Activated CD8-positive, alpha-beta memory T cell treated with anti-CD3 and anti-CD28 coated beads, Interleukin-2, amount 50 U/mL, for 48 hours (primary cell): Measurements from ENCODE around the gene KRT5.
"Not testable (repeated sequence)": the region's sequence is repeated elsewhere in the genome, so short reads cannot be mapped to it uniquely, and the experiment has no call there.

Experiments
- DNase-seq: peaks from one replicate; pipeline ENCODE4 v3.0.0-alpha.2; 2020

The KRT5 gene

GRCh38 chr12:52492405-52492804 lies 27.8 kb downstream of the KRT5 start:
- DNase-seq, result not testable (repeated sequence)

- DNase-seq, result not testable (repeated sequence)
Measured at GRCh38 chr12:52491495-52491894, 28.7 kb downstream of the KRT5 start.

DNA sequence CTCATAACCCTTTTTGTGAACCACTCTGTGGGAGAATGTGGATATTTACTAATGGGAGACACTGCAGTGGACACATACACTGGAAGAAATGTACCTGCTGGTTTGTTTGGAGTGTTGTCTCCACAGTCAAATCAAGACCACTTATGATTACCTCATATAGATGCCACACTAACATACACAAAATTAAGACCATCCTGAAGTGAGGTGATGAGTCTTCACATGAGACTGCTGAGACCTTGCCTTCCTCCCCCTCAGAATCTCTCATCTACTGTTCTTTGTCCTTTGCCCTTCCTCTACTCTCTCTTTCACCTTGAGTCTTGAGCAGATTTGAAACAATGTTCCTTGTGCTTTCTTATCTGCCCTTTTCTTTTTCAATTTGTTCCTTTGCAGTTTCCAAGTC lies 31.5 kb downstream of the KRT5 start:
- DNase-seq, result no peak

GRCh38 chr12:52487744-52488443 lies 32.3 kb downstream of the KRT5 start:
- DNase-seq, result not testable (repeated sequence)

- DNase-seq, result no peak
Measured at GRCh38 chr12:52487211-52487610, 33.0 kb downstream of the KRT5 start.

DNA sequence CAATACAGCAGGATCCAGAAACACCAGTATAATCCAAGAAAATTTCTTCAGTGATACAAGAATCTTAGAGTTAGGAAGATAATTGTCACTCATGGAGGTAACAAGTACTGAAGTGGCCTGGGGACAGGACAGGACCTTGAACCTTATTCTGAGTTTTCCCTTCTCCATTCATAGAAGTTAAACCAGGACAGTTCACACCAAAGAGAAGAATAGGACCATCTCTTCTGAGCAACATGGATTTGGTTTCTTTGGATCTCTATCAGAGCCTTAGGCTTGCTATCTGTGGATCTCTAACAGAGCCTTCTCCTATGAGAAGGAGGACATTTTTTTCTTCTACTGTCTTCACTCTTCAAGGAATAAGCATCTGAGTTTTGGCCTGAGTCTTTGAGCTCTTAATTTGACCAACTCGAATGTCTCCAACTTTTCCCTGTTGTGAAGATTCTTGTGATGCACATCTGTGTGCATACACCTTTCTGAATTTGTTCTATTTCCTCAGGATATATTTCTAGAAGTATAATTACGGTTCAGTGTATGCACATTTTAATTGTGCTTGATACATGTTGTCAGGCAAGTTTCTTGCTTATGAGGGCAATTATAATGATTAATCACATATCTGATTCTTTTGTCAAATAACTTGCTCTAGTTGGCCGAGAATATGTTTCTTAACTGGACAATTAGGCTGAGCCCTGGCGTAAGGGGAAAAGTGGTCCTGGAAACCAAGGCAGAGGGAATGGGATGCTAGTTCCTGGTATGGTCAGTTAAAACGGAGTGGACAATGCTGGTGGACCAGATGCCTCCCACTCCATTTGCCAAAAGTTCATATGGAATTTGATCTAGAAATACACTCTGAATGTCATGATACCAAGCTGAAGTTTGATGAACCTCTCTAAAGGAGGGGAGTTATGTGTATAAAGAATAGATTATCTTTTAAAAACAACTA lies 33.8 kb downstream of the KRT5 start:
- no peak for DNase-seq

- DNase-seq, result no peak
Measured at GRCh38 chr12:52480073-52480472, 40.1 kb downstream of the KRT5 start.

DNA sequence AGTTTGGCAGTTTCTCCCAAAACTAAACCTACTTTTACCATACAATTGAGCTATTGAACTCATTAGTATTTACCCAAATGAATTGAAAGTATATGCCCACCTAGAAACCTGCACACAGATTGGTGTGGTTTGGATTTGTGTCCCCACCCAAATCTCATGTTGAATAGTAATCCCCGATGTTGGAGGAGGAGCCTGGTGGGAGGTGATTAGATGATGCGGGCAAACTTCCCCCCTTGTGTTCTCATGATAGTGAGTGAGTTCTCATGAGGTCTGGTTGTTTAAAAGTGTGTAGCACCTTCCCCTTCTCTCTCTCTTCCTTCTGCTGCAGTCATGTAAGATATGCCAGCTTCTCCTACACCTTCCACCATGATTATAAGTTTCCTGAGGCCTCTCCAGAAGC lies 42.5 kb downstream of the KRT5 start:
- DNase-seq, result no peak

GRCh38 chr12:52474212-52474611 lies 46.0 kb downstream of the KRT5 start:
- DNase-seq, result no peak

DNA sequence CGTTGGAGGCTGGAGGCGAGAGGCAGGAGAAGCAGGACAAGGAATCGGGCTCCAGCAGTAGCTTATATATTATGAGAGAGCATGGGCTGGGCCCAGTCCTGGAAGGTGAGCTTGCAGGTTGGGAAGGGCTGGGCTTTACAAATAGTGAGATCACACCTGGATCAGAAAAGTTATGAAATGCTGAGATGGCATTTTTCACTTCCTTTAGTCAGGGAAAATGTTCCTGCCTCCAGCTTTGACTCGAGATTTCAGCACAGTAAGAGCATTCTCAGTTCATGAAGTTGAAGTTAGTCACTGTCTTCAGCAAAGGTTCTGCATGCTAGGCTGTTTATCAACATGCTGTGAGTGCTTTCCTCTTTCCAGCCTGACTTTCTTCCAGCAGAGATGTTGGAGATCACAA lies 46.4 kb downstream of the KRT5 start, which contains the start of gene KRT6C:
Gene KRT6C (minus strand): TSS at position 38 of the 400 bp plus-strand sequence. CDS start 68 bp downstream, outside the sequence.
- no peak for DNase-seq

DNA sequence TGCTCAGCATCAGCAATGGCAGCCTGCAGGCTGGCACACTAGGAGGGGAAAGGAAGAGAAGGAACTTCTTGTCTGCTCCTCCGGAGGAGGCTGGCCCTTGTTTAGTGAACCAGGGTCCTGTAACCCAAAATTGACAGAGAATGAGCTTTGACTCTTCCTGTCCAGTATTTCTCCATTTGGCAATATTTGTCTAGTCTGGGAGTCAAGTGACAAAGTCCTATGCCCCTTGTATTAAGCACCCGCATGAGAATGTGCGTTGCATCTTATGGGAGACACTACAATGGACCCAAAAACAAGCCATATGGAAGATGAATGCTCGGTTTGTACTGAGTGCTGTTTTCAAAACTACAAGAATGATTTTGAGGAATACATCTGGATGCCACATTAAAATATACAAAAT lies 50.3 kb downstream of the KRT5 start:
- no peak for DNase-seq

DNA sequence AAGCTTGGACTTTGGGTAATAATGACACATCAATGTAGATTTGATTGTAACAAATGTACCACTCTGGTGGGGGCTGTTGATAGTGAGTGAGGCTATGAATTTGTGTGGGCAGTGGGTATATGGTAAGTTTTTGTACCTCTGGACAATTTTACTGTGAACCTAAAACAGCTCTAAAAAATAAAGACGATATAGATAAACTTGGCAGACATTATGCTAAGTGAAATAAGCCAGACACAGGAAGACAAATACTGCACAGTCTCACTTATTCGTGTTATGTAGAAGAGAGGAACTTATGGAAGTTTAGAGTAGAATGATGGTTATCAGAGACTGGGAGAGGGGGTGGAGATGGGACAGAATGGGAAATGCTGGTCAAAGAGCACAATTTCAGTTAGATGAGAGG lies 55.3 kb downstream of the KRT5 start:
- DNase-seq, result no peak
